A549 (cell line): ENCODE results near the gene SLC36A3. TPM values are rescaled to one million over a fixed set of nuclear protein-coding genes. Genes with fewer than 3 reads are reported as not detected.

Experiments
- ATAC-seq, 2 experiments: fragments of 200-7000 bp in 1 of 2; fragments of >200 bp in 1 of 2; cut with Nextera tagmentation in 1 of 2; cut with Tn5 transposase in 1 of 2; 3 replicates each; pipeline versions ENCODE4 v1.8.0 to v1.9.1; 2018 to 2020; ENCODE audit warnings: mild to moderate bottlenecking in 1 of 2, moderate library complexity in 1 of 2
- CTCF ChIA-PET: fragments of 300-600 bp; sonication (Branson Sonifier 250); formaldehyde crosslinking; extraction: SDS; loops from one replicate; lab custom pipeline; 2021; ENCODE audit warnings: antibody characterized with exemption, inconsistent platforms; lab: Yijun Ruan, JAX
- POLR2A ChIA-PET: fragments of 350-600 bp; formaldehyde crosslinking; extraction: SDS; loops from one replicate; lab custom pipeline; 2021; ENCODE audit warnings: antibody characterized with exemption, inconsistent platforms; lab: Yijun Ruan, JAX
- DNase-seq, 2 experiments: peaks; one replicate each; pipeline versions ENCODE4 v3.0.0 to v3.0.0-alpha.2; 2011 to 2016; ENCODE audit warnings: low read depth in 1 of 2, low spot score in 1 of 2
- FAIRE-seq: peaks from 2 replicates; lab custom pipeline; 2011; peaks lifted over from hg19 to GRCh38; lab: Jason Lieb, UNC
- H3K27ac ChIP-seq, 2 experiments: fragments of >200 bp; sonication (Bioruptor Twin); formaldehyde crosslinking; 3 replicates each; pipeline ENCODE4 v1.5.1; 2016 to 2017
- H3K4me1 ChIP-seq: fragments of >200 bp; sonication (Bioruptor Twin); formaldehyde crosslinking; 3 replicates; pipeline ENCODE4 v1.6.1; 2016
- H3K4me2 ChIP-seq: fragments of >200 bp; sonication (Bioruptor Twin); formaldehyde crosslinking; 3 replicates; pipeline ENCODE4 v1.6.1; 2016
- H3K4me3 ChIP-seq: fragments of >200 bp; sonication (Bioruptor Twin); formaldehyde crosslinking; 3 replicates; pipeline ENCODE4 v1.5.1; 2016
- H3K9me3 ChIP-seq: fragments of >200 bp; sonication (Bioruptor Twin); formaldehyde crosslinking; 3 replicates; pipeline ENCODE4 v1.6.1; 2016
- CBX2 ChIP-seq: fragments of 200-600 bp; sonication (generic); IDR thresholded peaks from 2 replicates; pipeline ENCODE4 v1.6.1; 2016; ENCODE audit warnings: low read depth, mild to moderate bottlenecking, borderline replicate concordance
- EHF ChIP-seq: fragments of 250-450 bp; sonication (Bioruptor Pico); IDR thresholded peaks from 2 replicates; pipeline ENCODE4 v1.5.0; 2020; ENCODE audit warnings: mild to moderate bottlenecking
- EHMT2 ChIP-seq: fragments of 200-600 bp; sonication (generic); IDR thresholded peaks from 2 replicates; pipeline ENCODE4 v1.6.1; 2016; ENCODE audit warnings: antibody characterized with exemption, low read depth, mild to moderate bottlenecking, moderate library complexity
- GATA3 ChIP-seq: IDR thresholded peaks from 2 replicates; pipeline ENCODE4 v1.6.1; 2012; ENCODE audit warnings: borderline replicate concordance
- HDAC2 ChIP-seq: fragments of 200-600 bp; sonication (generic); IDR thresholded peaks from 2 replicates; pipeline ENCODE4 v1.6.1; 2016
- HMGXB4 ChIP-seq: fragments of 250-450 bp; sonication (Bioruptor Pico); IDR thresholded peaks from 2 replicates; pipeline ENCODE4 v1.5.0; 2021; ENCODE audit warnings: mild to moderate bottlenecking, moderate library complexity, borderline replicate concordance
- HOXB13 ChIP-seq: fragments of 250-450 bp; sonication (Bioruptor Pico); IDR thresholded peaks from 2 replicates; pipeline ENCODE4 v1.5.0; 2020; ENCODE audit warnings: low read depth, mild to moderate bottlenecking, moderate library complexity
- JUN ChIP-seq, 2 experiments: fragments of >200 bp; sonication (Bioruptor Twin); formaldehyde crosslinking; IDR thresholded peaks; 2 replicates in 1 of 2; 3 replicates in 1 of 2; pipeline ENCODE4 v1.6.1; 2016 to 2017
- JUNB ChIP-seq: fragments of >200 bp; sonication (Bioruptor Twin); formaldehyde crosslinking; IDR thresholded peaks from 2 replicates; pipeline ENCODE4 v1.6.1; 2016
- MAFK ChIP-seq: fragments of 450-650 bp; IDR thresholded peaks from 2 replicates; pipeline ENCODE4 v1.6.1; 2014; ENCODE audit not compliant: partially characterized antibody
- NPAS2 ChIP-seq: fragments of 250-450 bp; sonication (Bioruptor Pico); IDR thresholded peaks from 2 replicates; pipeline ENCODE4 v1.8.0; 2022; ENCODE audit warnings: mild to moderate bottlenecking, moderate library complexity, borderline replicate concordance
- NR3C1 ChIP-seq: fragments of >200 bp; sonication (Bioruptor Twin); formaldehyde crosslinking; IDR thresholded peaks from 3 replicates; pipeline ENCODE4 v1.6.1; 2017
- POLR2A ChIP-seq: IDR thresholded peaks from 2 replicates; pipeline ENCODE4 v1.6.1; 2012; ENCODE audit warnings: mild to moderate bottlenecking, low read length
- POLR2AphosphoS2 ChIP-seq: conservative IDR thresholded peaks from 2 replicates; pipeline ENCODE4 v1.6.1; 2012; ENCODE audit warnings: low read length, improper control_type of control experiment, inconsistent platforms
- RAD21 ChIP-seq, 2 experiments: fragments of >200 bp in 1 of 2; sonication (Bioruptor Twin) in 1 of 2; formaldehyde crosslinking in 1 of 2; IDR thresholded peaks in 1 of 2; conservative IDR thresholded peaks in 1 of 2; 2 replicates in 1 of 2; 3 replicates in 1 of 2; pipeline ENCODE4 v1.6.1; 2012 to 2018; ENCODE audit warnings: inconsistent platforms in 1 of 2
- REST ChIP-seq: fragments of 200-600 bp; sonication (generic); IDR thresholded peaks from 2 replicates; pipeline ENCODE4 v1.6.1; 2016; ENCODE audit warnings: antibody characterized with exemption, mild to moderate bottlenecking, moderate library complexity
- SREBF2 ChIP-seq: fragments of 450-650 bp; IDR thresholded peaks from 2 replicates; pipeline ENCODE4 v1.6.1; 2014; ENCODE audit warnings: mild to moderate bottlenecking, moderate library complexity
- TFCP2L1 ChIP-seq: fragments of 250-450 bp; sonication (Bioruptor Pico); IDR thresholded peaks from 2 replicates; pipeline ENCODE4 v1.5.0; 2021; ENCODE audit warnings: mild to moderate bottlenecking
- TP53 ChIP-seq: fragments of 250-450 bp; sonication (Bioruptor Pico); IDR thresholded peaks from 2 replicates; pipeline ENCODE4 v1.5.0; 2021; ENCODE audit warnings: mild to moderate bottlenecking, moderate library complexity
- USF2 ChIP-seq: fragments of 450-650 bp; IDR thresholded peaks from 2 replicates; pipeline ENCODE4 v1.6.1; 2014; ENCODE audit warnings: antibody characterized with exemption
- ZNF302 ChIP-seq: fragments of 250-450 bp; sonication (Bioruptor Pico); IDR thresholded peaks from 2 replicates; pipeline ENCODE4 v1.9.0; 2021; ENCODE audit warnings: inconsistent platforms, mild to moderate bottlenecking, moderate library complexity
- WGBS: methylation state at CpG from one replicate; pipeline ENCODE4 v1.1.6; 2017; ENCODE audit errors: missing lambda C conversion rate; 5-methylcytosine and 5-hydroxymethylcytosine counted together
- polyA plus RNA-seq, 4 experiments: library from polyadenylated mRNA; depleted of rRNA in 3 of 4; stranded (reverse); fragments of >200 nt; fragmentation: RNase III in 1 of 4; extraction: RNeasy Plus Mini Kit Qiagen cat#74134 plus additional on column Dnase treatment in 1 of 4; gene quantifications; 2 replicates in 3 of 4; 3 replicates in 1 of 4; pipeline ENCODE4 v1.2.3, GENCODE V29; 2011 to 2017

SLC36A3 gene
- polyA plus RNA-seq, 2 of the 4 experiments (the other 2 are of a cell fraction): not detected

GRCh38 chr5:151267491-151268260, 35.9 kb downstream of the SLC36A3 start:
- Histone ChIP-seq H3K4me2 (no peak overlapping the region), H3K9me3 (no peaks in the 10 kb centered on the region), H3K4me1 (peaks cover 8% of the 10 kb centered on the region; the same call in 1 of the 3 replicates), H3K4me3 (no peak overlapping the region), H3K27ac (no peak overlapping the region)
- WGBS: 81% methylated on average over 11 of the region's 11 CpGs
- DNase-seq: no peak
- TF ChIP-seq HDAC2: no peak
- no peak for TF ChIP-seq HOXB13 (CRISPR knock-in tag)
- TF ChIP-seq TFCP2L1 (CRISPR knock-in tag): no peak
- no peak for TF ChIP-seq EHMT2
- TF ChIP-seq NPAS2 (CRISPR knock-in tag): no peak
- TF ChIP-seq MAFK: no peak
- no peak for TF ChIP-seq NR3C1
- TF ChIP-seq GATA3: no peak
- no peak for TF ChIP-seq RAD21 (conservative IDR thresholded peaks at IDR 0.05 in 1 of 2, IDR thresholded peaks at IDR 0.05 in 1 of 2)
- TF ChIP-seq JUN (IDR thresholded peaks at IDR 0.05): no peak
- no peak for TF ChIP-seq CBX2
- TF ChIP-seq HMGXB4 (CRISPR knock-in tag): no peak
- no peak for TF ChIP-seq POLR2A
- no peak for TF ChIP-seq SREBF2
- TF ChIP-seq POLR2AphosphoS2: no peak
- no peak for TF ChIP-seq EHF (CRISPR knock-in tag)
- TF ChIP-seq USF2: no peak
- no peak for TF ChIP-seq TP53 (CRISPR knock-in tag)
- FAIRE-seq: no peak
- ATAC-seq: no peak
- CTCF ChIA-PET: no interaction called here
- POLR2A ChIA-PET: no interaction called here

- 13% methylated on average over 1 of the region's 1 CpG for WGBS
- ATAC-seq: peak; percentile 50 to 58; a peak in 4 of 6 replicates
- Histone ChIP-seq H3K9me3 (no peaks in the 10 kb centered on the region), H3K27ac (no peak overlapping the region), H3K4me3 (no peak overlapping the region)
- TF ChIP-seq POLR2A: no peak
- no peak for TF ChIP-seq REST
- TF ChIP-seq JUNB: no peak
- no peak for TF ChIP-seq JUN (IDR thresholded peaks at IDR 0.05)
- TF ChIP-seq ZNF302 (CRISPR knock-in tag): no peak
- no peak for TF ChIP-seq TP53 (CRISPR knock-in tag)
- TF ChIP-seq, all 56 proteins: peak for 0
- no peak for FAIRE-seq
- DNase-seq: no peak
- CTCF ChIA-PET: interaction anchor here (1.3 to 1.9 kb wide), 2 partner anchors 15 to 99 kb away, joined by 4 read pairs; no protein-coding TSS in a partner anchor
- Histone ChIP-seq H3K4me1 (peaks cover 8% of the 10 kb centered on the region; the same call in 1 of the 3 replicates), H3K4me2 (no peak overlapping the region)
- POLR2A ChIA-PET: no interaction called here
These were observed 39.5 kb downstream of the SLC36A3 start for GRCh38 chr5:151264113-151264512.
